Stimulated activated CD4-positive, alpha-beta T cell treated with anti-CD3 and anti-CD28 coated beads, Interleukin-15, amount 100 ng/mL, for 24 hours (primary cell): Measurements from ENCODE around the gene ATP8B1.
"Not testable (repeated sequence)": the region's sequence is repeated elsewhere in the genome, so short reads cannot be mapped to it uniquely, and the experiment has no call there.

ENCODE experiments used
- DNase-seq: peaks from one replicate; pipeline ENCODE4 v3.0.0-alpha.2; 2020

The ATP8B1 gene

GRCh38 chr18:57655740-57656139, 147.4 kb downstream of the ATP8B1 start:
- DNase-seq = no peak

GRCh38 chr18:57651914-57652313, 151.2 kb downstream of the ATP8B1 start:
- no peak for DNase-seq

- no peak for DNase-seq
These were observed 153.3 kb downstream of the ATP8B1 start for GRCh38 chr18:57649556-57650500.

GRCh38 chr18:57648414-57648813, 154.7 kb downstream of the ATP8B1 start:
- no peak for DNase-seq

- DNase-seq = no peak
These were observed 158.6 kb downstream of the ATP8B1 start for GRCh38 chr18:57644540-57644939.

- not testable (repeated sequence) for DNase-seq
These were observed 159.4 kb downstream of the ATP8B1 start for GRCh38 chr18:57643726-57644125.

- DNase-seq = not testable (repeated sequence)
These were observed 160.7 kb downstream of the ATP8B1 start for GRCh38 chr18:57642462-57642861.

GRCh38 chr18:57640749-57641148, 162.4 kb downstream of the ATP8B1 start:
- DNase-seq = no peak

- DNase-seq = no peak
These were observed 162.9 kb downstream of the ATP8B1 start for GRCh38 chr18:57640236-57640635.

GRCh38 chr18:57635003-57635822, 167.9 kb downstream of the ATP8B1 start:
- DNase-seq = no peak

- no peak for DNase-seq
These were observed 171.4 kb downstream of the ATP8B1 start for GRCh38 chr18:57631697-57632096.

GRCh38 chr18:57630754-57631595, 172.1 kb downstream of the ATP8B1 start:
- DNase-seq = no peak

GRCh38 chr18:57630002-57630753, 172.9 kb downstream of the ATP8B1 start:
- DNase-seq = peak; percentile 96

GRCh38 chr18:57629422-57629821, 173.7 kb downstream of the ATP8B1 start:
- DNase-seq = no peak

- no peak for DNase-seq
These were observed 175.6 kb downstream of the ATP8B1 start for GRCh38 chr18:57627488-57627887.

GRCh38 chr18:57624988-57625387, 178.1 kb downstream of the ATP8B1 start:
- DNase-seq = no peak

- no peak for DNase-seq
These were observed 181.9 kb downstream of the ATP8B1 start for GRCh38 chr18:57621246-57621604.

GRCh38 chr18:57619876-57620275, 183.2 kb downstream of the ATP8B1 start:
- no peak for DNase-seq

- no peak for DNase-seq
These were observed 184.2 kb downstream of the ATP8B1 start for GRCh38 chr18:57618910-57619309.

- no peak for DNase-seq
These were observed 199.2 kb downstream of the ATP8B1 start for GRCh38 chr18:57603871-57604270.
